Astrocyte (in vitro differentiated cells and primary cell): Measurements from ENCODE around the gene CPNE5.

Source experiments
- CTCF ChIP-seq: IDR thresholded peaks from 2 replicates; pipeline ENCODE4 v1.5.1; 2011; ENCODE audit warnings: low read depth, mild to moderate bottlenecking, inconsistent platforms, low read length, moderate library complexity; ENCODE audit not compliant: insufficient read depth
- EZH2 ChIP-seq: IDR thresholded peaks from 2 replicates; pipeline ENCODE4 v1.6.1; 2012; ENCODE audit warnings: mild to moderate bottlenecking, low read length, inconsistent platforms; ENCODE audit not compliant: insufficient read depth

- no peak for TF ChIP-seq CTCF
- TF ChIP-seq EZH2 = no peak
Observed at GRCh38 chr6:36826520-36827227, 12.6 kb downstream of the CPNE5 start.
